ENCODE measurements around the gene PDCD11.

GRCh38 chr10:103475437-103475836 lies 79.0 kb downstream of the PDCD11 start:
- no peak for TF ChIP-seq CTCF (IDR thresholded peaks at IDR 0.05; ENCODE audit: control extremely low read depth in 1 of 3, insufficient read depth in 1 of 3, low read depth in 1 of 3, low read length in 3 of 3)
- TF ChIP-seq CREB1 (IDR thresholded peaks at IDR 0.05), result no peak
- TF ChIP-seq POLR2AphosphoS5 (IDR thresholded peaks at IDR 0.05; ENCODE audit: low read depth, low read length), result no peak
- no peak for TF ChIP-seq RAD21 (IDR thresholded peaks at IDR 0.05 in 1 of 2, conservative IDR thresholded peaks at IDR 0.05 in 1 of 2; ENCODE audit: low read depth in 2 of 2, low read length in 2 of 2)
- TF ChIP-seq SP1 (IDR thresholded peaks at IDR 0.05; ENCODE audit: low read depth, low read length), result no peak
- TF ChIP-seq TEAD4 (IDR thresholded peaks at IDR 0.05; ENCODE audit: low read depth, low read length), result no peak
- TF ChIP-seq TAF1 (IDR thresholded peaks at IDR 0.05; ENCODE audit: low read depth, low read length), result no peak
